ENCODE measurements around the gene ADAP2.
"Not testable (repeated sequence)": the region's sequence is repeated elsewhere in the genome, so short reads cannot be mapped to it uniquely, and the experiment has no call there.

Gene ADAP2

GRCh38 chr17:30929861-30930260, 8.1 kb downstream of the ADAP2 start:
- not testable (repeated sequence) for DNase-seq (ENCODE audit: low spot score)

- no peak for DNase-seq (ENCODE audit: low spot score)
Observed at GRCh38 chr17:30930495-30930894, 8.8 kb downstream of the ADAP2 start.

- not testable (repeated sequence) for DNase-seq (ENCODE audit: low spot score)
Observed at GRCh38 chr17:30931582-30931981, 9.8 kb downstream of the ADAP2 start.

GRCh38 chr17:30933966-30934365, 12.2 kb downstream of the ADAP2 start:
- no peak for DNase-seq (ENCODE audit: low spot score)

GRCh38 chr17:30939051-30939689, 17.4 kb downstream of the ADAP2 start:
- no peak for DNase-seq (ENCODE audit: low spot score)

GRCh38 chr17:30942308-30943079, 20.7 kb downstream of the ADAP2 start:
- no peak for DNase-seq (ENCODE audit: low spot score)

- no peak for DNase-seq (ENCODE audit: low spot score)
Observed at GRCh38 chr17:30947796-30948195, 26.1 kb downstream of the ADAP2 start.

GRCh38 chr17:30950189-30950588, 28.4 kb downstream of the ADAP2 start:
- no peak for DNase-seq (ENCODE audit: low spot score)

- DNase-seq (ENCODE audit: low spot score): peak; percentile 89
Observed at GRCh38 chr17:30950669-30951399, 29.1 kb downstream of the ADAP2 start.

- DNase-seq (ENCODE audit: low spot score): no peak
Observed at GRCh38 chr17:30952638-30953393, 31.1 kb downstream of the ADAP2 start.

GRCh38 chr17:30954046-30954830, 32.5 kb downstream of the ADAP2 start:
- no peak for DNase-seq (ENCODE audit: low spot score)

GRCh38 chr17:30956764-30957374, 35.1 kb downstream of the ADAP2 start:
- DNase-seq (ENCODE audit: low spot score): no peak

- no peak for DNase-seq (ENCODE audit: low spot score)
Observed at GRCh38 chr17:30957741-30958140, 36.0 kb downstream of the ADAP2 start.

- no peak for DNase-seq (ENCODE audit: low spot score)
Observed at GRCh38 chr17:30958187-30958586, 36.4 kb downstream of the ADAP2 start.

- DNase-seq (ENCODE audit: low spot score): no peak
Observed at GRCh38 chr17:30961209-30962188, 39.8 kb downstream of the ADAP2 start.

- not testable (repeated sequence) for DNase-seq (ENCODE audit: low spot score)
Observed at GRCh38 chr17:30964312-30964711, 42.6 kb downstream of the ADAP2 start.

- DNase-seq (ENCODE audit: low spot score): no peak
Observed at GRCh38 chr17:30964876-30965275, 43.1 kb downstream of the ADAP2 start.

GRCh38 chr17:30965686-30966085, 43.9 kb downstream of the ADAP2 start:
- DNase-seq (ENCODE audit: low spot score): no peak

GRCh38 chr17:30967911-30968310, 46.2 kb downstream of the ADAP2 start:
- not testable (repeated sequence) for DNase-seq (ENCODE audit: low spot score)

Measured in kidney capillary endothelial cell (primary cell).